CD14-positive monocyte (primary cell): ENCODE measurements around the gene PDE6B. TPM values are rescaled to one million over a fixed set of nuclear protein-coding genes. Genes with fewer than 3 reads are reported as not detected.

Source experiments
- DNase-seq, 3 donors: peaks; one replicate each; pipeline ENCODE4 v3.0.0-alpha.2; 2011 to 2022
- H2AFZ ChIP-seq: 2 replicates; pipeline ENCODE4 v1.6.0; 2012; ENCODE audit warnings: mild to moderate bottlenecking, low read depth, low read length, inconsistent platforms; ENCODE audit not compliant: insufficient read depth, poor library complexity, severe bottlenecking
- H3K27ac ChIP-seq, 2 donors: 1 replicate in 1 of 2; 2 replicates in 1 of 2; pipeline ENCODE4 v1.5.1; 2012 to 2013; ENCODE audit warnings: low read length in 2 of 2, control low read depth in 1 of 2, inconsistent platforms in 1 of 2, low read depth in 1 of 2, mild to moderate bottlenecking in 1 of 2
- H3K27me3 ChIP-seq, 2 donors: one replicate each; pipeline versions ENCODE4 v1.6.0 to v1.6.1; 2011 to 2013; ENCODE audit warnings: low read length in 2 of 2; ENCODE audit not compliant: control insufficient read depth in 2 of 2, insufficient read depth in 2 of 2
- H3K36me3 ChIP-seq, 2 donors: replicated peaks in 1 of 2; 1 replicate in 1 of 2; 2 replicates in 1 of 2; pipeline versions ENCODE4 v1.5.1 to v1.6.1; 2012 to 2013; ENCODE audit warnings: low read length in 2 of 2, control low read depth in 1 of 2, inconsistent platforms in 1 of 2, mild to moderate bottlenecking in 1 of 2; ENCODE audit not compliant: insufficient read depth in 2 of 2, control insufficient read depth in 1 of 2
- H3K4me1 ChIP-seq, 2 donors: 1 replicate in 1 of 2; 2 replicates in 1 of 2; pipeline versions ENCODE4 v1.5.1 to v1.6.1; 2012 to 2013; ENCODE audit warnings: low read length in 2 of 2, control low read depth in 1 of 2, inconsistent platforms in 1 of 2, mild to moderate bottlenecking in 1 of 2, moderate library complexity in 1 of 2; ENCODE audit not compliant: insufficient read depth in 2 of 2, control insufficient read depth in 1 of 2
- H3K4me2 ChIP-seq: replicated peaks from 2 replicates; pipeline ENCODE3; 2012; ENCODE audit warnings: low read length, moderate library complexity, mild to moderate bottlenecking; ENCODE audit not compliant: poor library complexity, severe bottlenecking; ENCODE audit errors: extremely low read depth
- H3K4me3 ChIP-seq, 3 experiments: fragments of 200-600 bp in 1 of 3; sonication (generic) in 1 of 3; replicated peaks in 1 of 3; 1 replicate in 2 of 3; 2 replicates in 1 of 3; pipeline ENCODE4 v1.5.1; 2011 to 2013; ENCODE audit warnings: low read length in 3 of 3, mild to moderate bottlenecking in 3 of 3, control low read depth in 2 of 3, low read depth in 2 of 3, inconsistent platforms in 1 of 3, moderate library complexity in 1 of 3
- H3K79me2 ChIP-seq: 2 replicates; pipeline ENCODE4 v1.6.0; 2012; ENCODE audit warnings: mild to moderate bottlenecking, control low read depth, inconsistent platforms, low read length, moderate library complexity; ENCODE audit not compliant: insufficient read depth
- H3K9ac ChIP-seq: 2 replicates; pipeline ENCODE4 v1.6.0; 2017; ENCODE audit warnings: low read length, mild to moderate bottlenecking; ENCODE audit not compliant: insufficient read depth, poor library complexity, severe bottlenecking
- H3K9me3 ChIP-seq, 2 donors: replicated peaks in 1 of 2; 1 replicate in 1 of 2; 2 replicates in 1 of 2; pipeline versions ENCODE4 v1.5.1 to v1.6.1; 2012 to 2013; ENCODE audit warnings: low read length in 2 of 2, control low read depth in 1 of 2; ENCODE audit not compliant: control insufficient read depth in 1 of 2, insufficient read depth in 1 of 2
- H4K20me1 ChIP-seq: 2 replicates; pipeline ENCODE4 v1.6.0; 2012; ENCODE audit warnings: mild to moderate bottlenecking, low read length, control low read depth, moderate library complexity; ENCODE audit not compliant: insufficient read depth
- H3K27ac Mint-ChIP-seq, 7 donors: one replicate each; pipeline ENCODE4 v1.8.0; 2020; ENCODE audit warnings: mild to moderate bottlenecking in 7 of 7, mixed read lengths in 7 of 7, moderate library complexity in 6 of 7, inconsistent platforms in 2 of 7
- H3K27me3 Mint-ChIP-seq, 3 donors: one replicate each; pipeline ENCODE4 v1.8.0; 2021 to 2022; ENCODE audit warnings: low read depth in 3 of 3, mild to moderate bottlenecking in 3 of 3, mixed read lengths in 3 of 3, moderate library complexity in 3 of 3, inconsistent platforms in 1 of 3
- H3K36me3 Mint-ChIP-seq, 2 donors: one replicate each; pipeline ENCODE4 v1.8.0; 2020; ENCODE audit warnings: mixed read lengths in 2 of 2, inconsistent platforms in 1 of 2, mild to moderate bottlenecking in 1 of 2
- H3K4me1 Mint-ChIP-seq: one replicate; pipeline ENCODE4 v1.8.0; 2020; ENCODE audit warnings: mild to moderate bottlenecking, mixed read lengths
- H3K4me3 Mint-ChIP-seq, 2 donors: one replicate each; pipeline ENCODE4 v1.8.0; 2020; ENCODE audit warnings: mild to moderate bottlenecking in 2 of 2, mixed read lengths in 2 of 2, moderate library complexity in 1 of 2
- H3K9me3 Mint-ChIP-seq, 7 donors: one replicate each; pipeline ENCODE4 v1.8.0; 2020 to 2022; ENCODE audit warnings: mixed read lengths in 7 of 7, mild to moderate bottlenecking in 6 of 7, moderate library complexity in 6 of 7, inconsistent platforms in 2 of 7
- WGBS: methylation state at CpG from one replicate; pipeline ENCODE4 v1.1.5; 2013; ENCODE audit warnings: missing lambda C conversion rate; ENCODE audit not compliant: insufficient coverage; 5-methylcytosine and 5-hydroxymethylcytosine counted together
- intact Hi-C, 2 donors: fragments of 100-400 bp; cut with micrococcal nuclease; formaldehyde crosslinking; loops; one replicate each; pipeline versions ENCODE4 v1.15.0 to v1.15.1; 2023
- polyA plus RNA-seq, 3 donors: library from polyadenylated mRNA; depleted of rRNA in 1 of 3; unstranded in 2 of 3; stranded (reverse) in 1 of 3; fragments of 300-500 nt in 2 of 3; fragments of >200 nt in 1 of 3; fragmentation: Illumina TruSeq in 2 of 3; gene quantifications; 1 replicate in 2 of 3; 2 replicates in 1 of 3; pipeline ENCODE4 v1.2.3, GENCODE V29; 2012 to 2021
- TF ChIP-seq, protein P1 (sequence below): fragments of 200-600 bp; IDR thresholded peaks from one replicate; pipeline ENCODE4 v1.8.0; 2022; ENCODE audit warnings: antibody characterized with exemption, mild to moderate bottlenecking

The PDE6B gene
- polyA plus RNA-seq, 3 donors = 3.7 to 6.3 (median 4.6) TPM

DNA sequence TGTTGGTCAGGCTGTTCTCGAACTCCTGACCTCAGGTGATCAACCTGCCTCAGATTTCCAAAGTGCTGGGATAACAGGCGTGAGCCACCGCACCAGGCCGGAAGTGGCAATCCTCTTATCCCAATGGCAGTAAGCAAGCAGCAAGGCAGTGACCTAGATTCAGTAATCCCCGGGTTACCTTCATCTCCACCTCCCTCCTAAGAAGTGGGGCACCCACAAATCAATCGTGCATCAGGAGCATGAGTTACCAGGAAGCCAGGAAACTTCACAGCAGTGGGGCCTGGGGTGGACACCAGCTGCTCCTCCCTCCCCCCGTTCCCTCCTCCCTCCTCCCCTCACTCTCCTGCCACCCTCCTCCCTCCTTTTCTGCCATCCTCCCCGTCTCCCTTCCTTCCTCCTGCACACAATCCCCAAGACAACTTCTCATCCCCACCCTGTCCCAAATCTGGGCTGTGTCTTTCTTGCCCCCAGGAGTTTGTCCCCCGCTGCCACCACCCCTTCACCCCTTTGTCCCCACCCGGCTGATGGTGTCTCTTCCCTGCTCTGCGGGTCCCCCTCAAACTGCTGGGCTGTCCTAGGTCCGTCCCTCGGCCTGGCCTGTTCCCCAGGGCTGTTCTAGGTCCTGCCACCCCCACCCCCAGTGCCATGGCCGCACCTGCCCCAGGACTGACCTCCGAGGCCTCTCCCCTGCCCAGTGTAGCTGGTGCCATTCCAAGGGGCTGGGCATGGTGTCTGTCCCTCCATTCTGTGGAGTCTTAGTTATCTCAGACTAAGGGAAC, 2.2 kb downstream of the PDE6B start:
- WGBS = 85% methylated on average over 13 of the region's 15 CpGs
- Histone ChIP-seq H3K9ac (no peak overlapping the region), H3K4me2 (no peak overlapping the region), H4K20me1 (no peaks in the 10 kb centered on the region), H3K4me3 (no peak overlapping the region), H3K27me3 (no peaks in the 10 kb centered on the region), H3K27ac (no peak overlapping the region), H3K4me1 (no peaks in the 10 kb centered on the region), H3K79me2 (no peaks in the 10 kb centered on the region), H3K9me3 (peaks cover 7 to 11% of the 10 kb centered on the region in 2 donors), H2AFZ (no peak overlapping the region), H3K36me3 (no peaks in the 10 kb centered on the region)
- H3K4me1 Mint-ChIP-seq = peaks cover 3% of the 10 kb centered on the region
- TF ChIP-seq, protein P1, sequence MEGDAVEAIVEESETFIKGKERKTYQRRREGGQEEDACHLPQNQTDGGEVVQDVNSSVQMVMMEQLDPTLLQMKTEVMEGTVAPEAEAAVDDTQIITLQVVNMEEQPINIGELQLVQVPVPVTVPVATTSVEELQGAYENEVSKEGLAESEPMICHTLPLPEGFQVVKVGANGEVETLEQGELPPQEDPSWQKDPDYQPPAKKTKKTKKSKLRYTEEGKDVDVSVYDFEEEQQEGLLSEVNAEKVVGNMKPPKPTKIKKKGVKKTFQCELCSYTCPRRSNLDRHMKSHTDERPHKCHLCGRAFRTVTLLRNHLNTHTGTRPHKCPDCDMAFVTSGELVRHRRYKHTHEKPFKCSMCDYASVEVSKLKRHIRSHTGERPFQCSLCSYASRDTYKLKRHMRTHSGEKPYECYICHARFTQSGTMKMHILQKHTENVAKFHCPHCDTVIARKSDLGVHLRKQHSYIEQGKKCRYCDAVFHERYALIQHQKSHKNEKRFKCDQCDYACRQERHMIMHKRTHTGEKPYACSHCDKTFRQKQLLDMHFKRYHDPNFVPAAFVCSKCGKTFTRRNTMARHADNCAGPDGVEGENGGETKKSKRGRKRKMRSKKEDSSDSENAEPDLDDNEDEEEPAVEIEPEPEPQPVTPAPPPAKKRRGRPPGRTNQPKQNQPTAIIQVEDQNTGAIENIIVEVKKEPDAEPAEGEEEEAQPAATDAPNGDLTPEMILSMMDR = no peak
- peaks cover 0 to 7% (median 6%) of the 10 kb centered on the region in 3 donors for H3K27me3 Mint-ChIP-seq
- peaks cover 9 to 23% (median 14%) of the 10 kb centered on the region in 7 donors for H3K9me3 Mint-ChIP-seq
- H3K4me3 Mint-ChIP-seq = no peak overlapping the region
- H3K36me3 Mint-ChIP-seq = no peaks in the 10 kb centered on the region
- DNase-seq = no peak
- no peak overlapping the region for H3K27ac Mint-ChIP-seq
- intact Hi-C loops = no loop called here

- WGBS = 97% methylated on average over 17 of the region's 17 CpGs
- Mint-ChIP-seq H3K27ac (no peak overlapping the region), H3K4me3 (no peak overlapping the region), H3K36me3 (no peaks in the 10 kb centered on the region), H3K4me1 (peaks cover 3% of the 10 kb centered on the region), H3K27me3 (peaks cover 0 to 7% (median 4%) of the 10 kb centered on the region in 3 donors), H3K9me3 (peaks cover 13 to 29% (median 19%) of the 10 kb centered on the region in 7 donors)
- Histone ChIP-seq H4K20me1 (no peaks in the 10 kb centered on the region), H3K4me1 (no peaks in the 10 kb centered on the region), H3K27me3 (no peaks in the 10 kb centered on the region), H2AFZ (no peak overlapping the region), H3K9me3 (peaks cover 15 to 18% of the 10 kb centered on the region in 2 donors), H3K79me2 (no peaks in the 10 kb centered on the region), H3K4me2 (no peak overlapping the region), H3K27ac (no peak overlapping the region), H3K36me3 (no peaks in the 10 kb centered on the region), H3K9ac (no peak overlapping the region), H3K4me3 (no peak overlapping the region)
- no peak for DNase-seq
- TF ChIP-seq, protein P1 = no peak
- intact Hi-C loops = no loop called here
Observed at GRCh38 chr4:628311-628741, 3.0 kb downstream of the PDE6B start.
